Daoy (cell line): ENCODE measurements around the gene C5orf24. TPM values are rescaled to one million over a fixed set of nuclear protein-coding genes. Genes with fewer than 3 reads are reported as not detected.
"Not testable (repeated sequence)": the region's sequence is repeated elsewhere in the genome, so short reads cannot be mapped to it uniquely, and the experiment has no call there.

Experiments used
- DNase-seq: peaks from one replicate; pipeline ENCODE4 v3.0.0-alpha.2; 2015; ENCODE audit warnings: low read depth
- total RNA-seq: library from RNA; depleted of rRNA; stranded (reverse); fragments of >200 nt; shearing (Covaris generic); gene quantifications from 2 replicates; pipeline ENCODE4 v1.2.3, GENCODE V29; 2014

C5orf24 gene
- total RNA-seq, 1 experiment from 2014 or later, result 27.7 TPM

- DNase-seq, result not testable (repeated sequence)
These were observed 10.7 kb downstream of the C5orf24 start for GRCh38 chr5:134856465-134856864.

DNA sequence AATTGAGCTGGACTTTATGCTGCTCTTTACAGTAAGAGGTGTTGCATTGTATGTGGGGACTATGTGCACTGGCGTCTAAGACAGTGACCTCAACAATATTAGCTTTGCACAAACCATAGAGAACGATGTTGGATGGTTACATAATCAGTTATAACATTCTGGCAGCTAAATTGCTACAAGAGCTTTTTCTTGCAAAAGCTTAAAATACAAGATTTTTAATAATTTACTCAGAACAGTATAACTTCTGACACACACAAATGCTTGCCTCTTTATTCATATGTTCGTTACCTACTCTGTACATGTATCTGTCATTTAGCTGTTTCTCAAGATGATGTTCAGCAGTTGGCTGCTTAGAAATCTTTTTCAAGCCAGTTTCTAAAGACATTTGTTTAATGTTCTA lies 11.6 kb downstream of the C5orf24 start:
- DNase-seq, result no peak

DNA sequence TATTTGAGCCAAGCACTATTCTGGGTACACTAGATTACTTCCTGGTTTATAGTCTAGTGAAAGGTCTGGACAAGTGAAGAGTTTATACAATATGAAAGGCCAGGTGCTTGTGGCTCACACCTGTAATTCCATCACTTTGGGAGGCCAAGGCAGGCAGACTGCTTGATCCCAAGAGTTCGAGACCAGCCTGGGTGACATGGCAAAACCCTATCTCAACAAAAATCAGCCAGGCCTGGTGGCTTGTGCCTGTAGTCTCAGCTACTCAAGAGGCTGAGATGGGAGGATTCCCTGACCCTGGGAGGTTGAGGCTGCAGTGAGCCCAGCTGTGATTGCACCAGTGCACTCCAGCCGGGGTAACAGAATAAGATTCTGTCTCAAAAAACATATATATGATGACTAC lies 18.9 kb downstream of the C5orf24 start:
- no peak for DNase-seq

DNA sequence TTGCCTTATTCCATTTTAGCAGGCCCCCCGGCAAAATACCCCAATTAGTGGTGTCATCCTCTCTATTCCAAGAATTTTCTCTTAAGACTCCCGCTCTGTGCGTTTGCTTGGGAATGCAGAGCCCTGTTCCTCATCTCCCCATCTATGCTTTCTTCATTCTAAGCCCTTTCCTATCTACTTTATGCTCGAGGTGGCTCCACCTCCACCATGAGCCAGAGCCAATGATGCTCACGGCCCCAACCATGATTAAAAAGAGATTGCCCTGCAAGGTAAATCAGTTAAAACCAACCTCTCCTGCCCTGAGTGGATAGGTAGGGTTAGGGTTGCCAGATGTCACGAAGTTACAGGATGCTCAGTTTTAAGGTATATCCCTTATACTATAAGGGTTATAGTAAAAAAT lies 27.7 kb downstream of the C5orf24 start:
- no peak for DNase-seq

GRCh38 chr5:134873987-134874830 lies 28.4 kb downstream of the C5orf24 start, which contains the start of gene TXNDC15:
Gene TXNDC15 (plus strand): TSS chr5:134874371. CDS start chr5:134874428, 57 bp downstream.
- DNase-seq, result peak; percentile 90

DNA sequence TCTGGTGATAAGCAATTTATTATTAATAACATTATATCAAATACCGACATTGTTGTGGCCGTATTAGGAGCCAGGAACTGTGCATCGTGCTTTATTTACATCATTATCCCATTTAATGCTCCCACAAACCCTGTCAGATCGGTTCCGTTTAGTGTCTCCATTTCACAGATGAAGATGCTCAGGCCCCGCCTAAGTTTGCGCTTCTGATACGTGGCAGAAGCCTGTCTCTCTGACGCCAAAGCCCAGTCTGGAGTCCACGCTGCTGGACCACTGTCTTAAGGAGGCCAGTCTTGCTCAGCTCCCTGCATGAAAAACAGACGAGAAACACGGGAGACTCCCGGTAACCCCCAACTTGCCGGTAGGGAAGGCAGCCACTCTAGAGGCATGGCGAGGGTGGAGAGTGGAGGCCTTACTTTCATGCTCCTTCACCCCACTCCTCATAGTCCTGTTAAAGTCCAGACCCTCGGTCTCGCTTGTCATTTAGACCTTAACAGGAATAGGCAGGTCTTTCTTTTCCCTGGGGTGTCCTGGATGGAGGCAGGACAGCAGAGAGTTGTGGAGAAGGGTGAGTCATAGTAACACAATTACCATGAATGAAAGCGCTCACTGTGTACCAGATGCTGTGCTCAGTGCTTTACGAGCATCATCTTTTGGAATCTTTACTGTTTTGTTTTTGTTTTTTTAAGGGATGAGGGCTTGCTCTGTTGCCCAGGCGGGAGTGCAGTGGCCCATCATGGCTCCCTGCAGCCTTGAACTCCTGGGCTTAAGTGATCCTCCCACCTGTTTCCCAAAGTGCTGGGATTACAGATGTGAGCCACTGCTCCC lies 29.3 kb downstream of the C5orf24 start:
- peak; percentile 70 for DNase-seq

- no peak for DNase-seq
These were observed 31.4 kb downstream of the C5orf24 start for GRCh38 chr5:134877159-134877558.

DNA sequence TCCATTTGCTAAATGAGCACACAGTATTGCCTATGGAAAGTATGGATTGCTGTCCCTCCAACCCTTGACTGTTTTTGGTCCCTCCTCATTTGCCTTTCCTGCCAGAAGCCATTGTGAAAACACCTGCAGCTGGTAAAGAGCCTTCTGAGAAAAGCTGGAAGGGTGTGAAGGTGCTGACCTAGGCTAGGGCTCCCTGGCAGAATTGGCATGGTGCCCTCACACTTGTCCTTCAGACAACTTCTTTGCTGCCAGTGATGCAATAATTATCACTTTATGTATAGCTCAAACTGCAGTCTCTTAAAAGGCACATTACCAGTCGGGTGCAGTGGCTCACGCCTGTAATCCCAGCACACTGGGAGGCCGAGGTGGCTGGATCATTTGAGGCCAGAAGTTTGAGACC lies 32.6 kb downstream of the C5orf24 start:
- DNase-seq, result no peak

GRCh38 chr5:134879456-134879855 lies 33.7 kb downstream of the C5orf24 start:
- no peak for DNase-seq

- not testable (repeated sequence) for DNase-seq
These were observed 35.2 kb downstream of the C5orf24 start for GRCh38 chr5:134880937-134881336.

- DNase-seq, result not testable (repeated sequence)
These were observed 35.9 kb downstream of the C5orf24 start for GRCh38 chr5:134881711-134882110.

DNA sequence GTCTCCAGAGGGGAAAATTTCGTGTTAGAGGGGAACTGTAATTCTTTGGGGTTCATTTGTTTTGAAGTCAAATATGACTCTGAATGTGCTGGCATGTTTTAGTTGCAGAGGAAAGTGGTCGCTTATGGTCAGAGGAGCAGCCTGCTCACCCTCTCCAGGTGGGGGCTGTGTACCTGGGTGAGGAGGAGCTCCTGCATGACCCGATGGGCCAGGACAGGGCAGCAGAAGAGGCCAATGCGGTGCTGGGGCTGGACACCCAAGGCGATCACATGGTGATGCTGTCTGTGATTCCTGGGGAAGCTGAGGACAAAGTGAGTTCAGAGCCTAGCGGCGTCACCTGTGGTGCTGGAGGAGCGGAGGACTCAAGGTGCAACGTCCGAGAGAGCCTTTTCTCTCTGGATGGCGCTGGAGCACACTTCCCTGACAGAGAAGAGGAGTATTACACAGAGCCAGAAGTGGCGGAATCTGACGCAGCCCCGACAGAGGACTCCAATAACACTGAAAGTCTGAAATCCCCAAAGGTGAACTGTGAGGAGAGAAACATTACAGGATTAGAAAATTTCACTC lies 41.9 kb downstream of the C5orf24 start:
- no peak for DNase-seq

- DNase-seq, result no peak
These were observed 43.6 kb downstream of the C5orf24 start for GRCh38 chr5:134889335-134889734.

GRCh38 chr5:134891473-134891872 lies 45.7 kb downstream of the C5orf24 start:
- no peak for DNase-seq

- no peak for DNase-seq
These were observed 46.5 kb downstream of the C5orf24 start for GRCh38 chr5:134892282-134892681.

- DNase-seq, result no peak
These were observed 47.2 kb downstream of the C5orf24 start for GRCh38 chr5:134892926-134893325.

- DNase-seq, result no peak
These were observed 48.2 kb downstream of the C5orf24 start for GRCh38 chr5:134893748-134894505.

GRCh38 chr5:134902071-134902801 lies 56.5 kb downstream of the C5orf24 start:
- no peak for DNase-seq

DNA sequence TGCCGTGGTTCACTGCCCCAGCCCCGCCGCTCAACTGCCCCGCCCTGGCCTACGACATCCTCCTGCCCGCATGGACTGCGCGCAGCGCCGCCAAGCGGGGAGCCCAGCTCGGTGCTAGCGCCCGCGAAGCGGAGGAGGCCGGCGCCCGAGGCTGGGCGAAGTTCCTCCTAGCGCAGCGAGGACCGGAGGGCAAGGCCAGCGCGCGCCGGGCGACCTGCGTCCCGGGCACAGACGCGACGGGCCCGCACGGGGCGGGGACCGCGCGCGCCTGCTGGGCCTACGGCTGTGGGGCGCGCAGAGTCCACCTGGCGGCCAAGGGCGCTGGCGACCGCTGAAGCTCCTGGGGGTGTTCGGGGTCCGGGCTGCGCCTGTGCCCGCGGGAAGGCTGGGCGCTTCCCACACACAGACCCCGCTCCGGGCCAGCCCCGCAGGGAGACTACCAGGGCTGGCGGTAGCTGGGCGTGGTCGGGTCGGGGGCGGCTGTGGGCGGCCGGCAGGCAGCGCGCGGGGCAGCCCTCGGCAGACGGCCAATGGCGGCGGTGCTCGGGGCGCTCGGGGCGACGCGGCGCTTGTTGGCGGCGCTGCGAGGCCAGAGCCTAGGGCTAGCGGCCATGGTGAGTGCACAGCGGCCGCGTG lies 59.0 kb downstream of the C5orf24 start, which contains the start of gene PCBD2:
Gene PCBD2 (plus strand): TSS at position 522 of the 636 bp plus-strand sequence. CDS start 9 bp downstream, at position 531.
- DNase-seq, result peak; percentile 96
